ENCODE data around the gene ADORA1. TPM values are rescaled to one million over a fixed set of nuclear protein-coding genes. Genes with fewer than 3 reads are reported as not detected.

Gene ADORA1
- total and polyA plus RNA-seq, 2 of the 13 experiments (the other 11 are each of a cell fraction or from before 2014, with no cell fraction given), result 0.11 TPM; not detected in 1

DNA sequence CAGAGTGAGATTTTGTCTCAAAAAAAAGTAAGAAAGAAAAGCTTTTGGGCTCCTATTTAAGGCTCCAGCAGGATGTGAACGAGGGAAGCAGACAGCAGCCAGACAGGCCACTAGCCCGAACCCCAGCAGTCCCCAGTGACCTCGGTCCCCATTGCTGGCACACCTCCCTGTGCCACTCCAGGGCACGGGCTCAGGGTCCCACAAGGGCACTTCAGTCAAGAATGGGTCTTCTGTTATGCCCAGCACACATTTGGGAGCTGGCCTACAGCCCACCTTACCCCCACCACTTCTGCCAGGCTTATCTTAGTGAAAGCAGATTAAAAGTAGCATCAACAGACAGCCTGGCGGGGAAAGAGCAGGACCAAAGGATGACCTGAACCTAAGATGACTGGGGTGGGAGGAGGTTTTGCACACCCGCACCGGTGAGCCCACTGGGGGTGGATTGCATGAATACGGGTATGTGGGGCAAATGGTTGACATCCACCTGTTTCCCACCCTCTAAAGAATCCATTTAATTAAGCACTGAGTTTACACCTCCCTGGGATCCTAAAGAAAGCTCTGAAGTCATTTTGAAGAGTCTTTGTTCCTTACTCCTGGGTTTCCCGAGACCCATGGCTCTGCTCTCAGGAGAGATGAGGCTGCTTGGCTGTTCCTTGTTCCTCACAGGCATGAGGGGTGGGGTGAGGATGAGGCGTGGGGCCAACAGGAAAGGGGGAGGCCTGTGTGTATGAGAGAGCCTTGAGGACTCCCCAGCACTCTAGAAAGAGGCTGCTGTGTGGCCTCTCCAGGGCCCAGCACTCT lies 54.3 kb downstream of the ADORA1 start:
- no peaks in the 10 kb centered on the region for H4K20me1 ChIP-seq (ENCODE audit: insufficient read depth, low read length)
- no peaks in the 10 kb centered on the region for H3K79me2 ChIP-seq (ENCODE audit: insufficient read depth, low read length)
- H3K4me3 ChIP-seq (replicated peaks in 1 of 3; ENCODE audit: insufficient read depth in 1 of 3, low read depth in 2 of 3, low read length in 3 of 3), result no peak overlapping the region
- H3K9ac ChIP-seq (ENCODE audit: insufficient read depth, low read depth, low read length), result no peak overlapping the region
- ChIA-PET POLR2A (no interaction called here), CTCF (ENCODE audit: low intra/inter-chr PET ratio, low total read pairs) (no interaction called here)
- DNase-seq (ENCODE audit: low spot score), result no peak
- in situ Hi-C loops (cut with HindIII; ENCODE audit: extremely low pct_ligation_motif_present, low pct_unique_long_range_greater_than_20kb), result no loop called here
- H2AFZ ChIP-seq (ENCODE audit: low read length), result no peak overlapping the region
- BruUV-seq (replicated peaks), result no TSS peak
- no peak for FAIRE-seq
- H3K27ac ChIP-seq (ENCODE audit: extremely low read length, insufficient read depth, low read length), result no peak overlapping the region
- intact Hi-C loops (cut with micrococcal nuclease; ENCODE audit: unreplicated experiment), result no loop called here
- H3K36me3 ChIP-seq (replicated peaks in 1 of 2; ENCODE audit: control insufficient read depth in 1 of 2, insufficient read depth in 2 of 2, low read length in 2 of 2), result no peaks in the 10 kb centered on the region
- WGBS (ENCODE audit: low lambda C conversion rate), result 38% methylated on average over 9 of the region's 10 CpGs
- ATAC-seq, result no peak
- peaks cover 0 to 15% of the 10 kb centered on the region in 2 experiments; a peak in 3 of 5 replicates for H3K27me3 ChIP-seq (ENCODE audit: control insufficient read depth in 1 of 2, insufficient read depth in 2 of 2, low read length in 2 of 2)
- H3K4me2 ChIP-seq (ENCODE audit: low read depth, low read length), result no peak overlapping the region
- no peaks in the 10 kb centered on the region for H3K9me3 ChIP-seq (ENCODE audit: low read length)
- peaks cover 20% of the 10 kb centered on the region for H3K4me1 ChIP-seq (ENCODE audit: insufficient read depth, low read length)
- TF ChIP-seq NBN (conservative IDR thresholded peaks at IDR 0.05) (no peak), ZNF646 (CRISPR knock-in tag; IDR thresholded peaks at IDR 0.05) (no peak), ZFP36L1 (CRISPR knock-in tag; IDR thresholded peaks at IDR 0.05) (no peak), ZFP90 (CRISPR knock-in tag; IDR thresholded peaks at IDR 0.05; ENCODE audit: borderline replicate concordance) (no peak), NCOR1 (IDR thresholded peaks at IDR 0.05; ENCODE audit: borderline replicate concordance, low read length) (no peak)
- TF ChIP-seq, protein P1, sequence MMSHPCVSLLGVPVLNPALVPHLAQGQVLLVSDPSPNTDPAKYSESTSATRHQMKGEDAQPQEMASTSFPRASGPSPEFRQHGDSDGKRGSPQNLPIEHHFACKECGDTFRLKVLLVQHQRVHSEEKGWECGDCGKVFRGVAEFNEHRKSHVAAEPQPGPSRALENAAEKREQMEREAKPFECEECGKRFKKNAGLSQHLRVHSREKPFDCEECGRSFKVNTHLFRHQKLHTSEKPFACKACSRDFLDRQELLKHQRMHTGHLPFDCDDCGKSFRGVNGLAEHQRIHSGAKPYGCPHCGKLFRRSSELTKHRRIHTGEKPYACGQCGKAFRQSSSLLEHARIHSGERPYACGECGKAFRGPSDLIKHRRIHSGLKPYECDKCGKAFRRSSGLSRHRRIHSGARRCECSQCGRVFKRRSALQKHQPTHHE (CRISPR knock-in tag; IDR thresholded peaks at IDR 0.05; ENCODE audit: borderline replicate concordance), result no peak
- TF ChIP-seq, protein P2, sequence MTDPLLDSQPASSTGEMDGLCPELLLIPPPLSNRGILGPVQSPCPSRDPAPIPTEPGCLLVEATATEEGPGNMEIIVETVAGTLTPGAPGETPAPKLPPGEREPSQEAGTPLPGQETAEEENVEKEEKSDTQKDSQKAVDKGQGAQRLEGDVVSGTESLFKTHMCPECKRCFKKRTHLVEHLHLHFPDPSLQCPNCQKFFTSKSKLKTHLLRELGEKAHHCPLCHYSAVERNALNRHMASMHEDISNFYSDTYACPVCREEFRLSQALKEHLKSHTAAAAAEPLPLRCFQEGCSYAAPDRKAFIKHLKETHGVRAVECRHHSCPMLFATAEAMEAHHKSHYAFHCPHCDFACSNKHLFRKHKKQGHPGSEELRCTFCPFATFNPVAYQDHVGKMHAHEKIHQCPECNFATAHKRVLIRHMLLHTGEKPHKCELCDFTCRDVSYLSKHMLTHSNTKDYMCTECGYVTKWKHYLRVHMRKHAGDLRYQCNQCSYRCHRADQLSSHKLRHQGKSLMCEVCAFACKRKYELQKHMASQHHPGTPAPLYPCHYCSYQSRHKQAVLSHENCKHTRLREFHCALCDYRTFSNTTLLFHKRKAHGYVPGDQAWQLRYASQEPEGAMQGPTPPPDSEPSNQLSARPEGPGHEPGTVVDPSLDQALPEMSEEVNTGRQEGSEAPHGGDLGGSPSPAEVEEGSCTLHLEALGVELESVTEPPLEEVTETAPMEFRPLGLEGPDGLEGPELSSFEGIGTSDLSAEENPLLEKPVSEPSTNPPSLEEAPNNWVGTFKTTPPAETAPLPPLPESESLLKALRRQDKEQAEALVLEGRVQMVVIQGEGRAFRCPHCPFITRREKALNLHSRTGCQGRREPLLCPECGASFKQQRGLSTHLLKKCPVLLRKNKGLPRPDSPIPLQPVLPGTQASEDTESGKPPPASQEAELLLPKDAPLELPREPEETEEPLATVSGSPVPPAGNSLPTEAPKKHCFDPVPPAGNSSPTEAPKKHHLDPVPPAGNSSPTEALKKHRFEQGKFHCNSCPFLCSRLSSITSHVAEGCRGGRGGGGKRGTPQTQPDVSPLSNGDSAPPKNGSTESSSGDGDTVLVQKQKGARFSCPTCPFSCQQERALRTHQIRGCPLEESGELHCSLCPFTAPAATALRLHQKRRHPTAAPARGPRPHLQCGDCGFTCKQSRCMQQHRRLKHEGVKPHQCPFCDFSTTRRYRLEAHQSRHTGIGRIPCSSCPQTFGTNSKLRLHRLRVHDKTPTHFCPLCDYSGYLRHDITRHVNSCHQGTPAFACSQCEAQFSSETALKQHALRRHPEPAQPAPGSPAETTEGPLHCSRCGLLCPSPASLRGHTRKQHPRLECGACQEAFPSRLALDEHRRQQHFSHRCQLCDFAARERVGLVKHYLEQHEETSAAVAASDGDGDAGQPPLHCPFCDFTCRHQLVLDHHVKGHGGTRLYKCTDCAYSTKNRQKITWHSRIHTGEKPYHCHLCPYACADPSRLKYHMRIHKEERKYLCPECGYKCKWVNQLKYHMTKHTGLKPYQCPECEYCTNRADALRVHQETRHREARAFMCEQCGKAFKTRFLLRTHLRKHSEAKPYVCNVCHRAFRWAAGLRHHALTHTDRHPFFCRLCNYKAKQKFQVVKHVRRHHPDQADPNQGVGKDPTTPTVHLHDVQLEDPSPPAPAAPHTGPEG (CRISPR knock-in tag; IDR thresholded peaks at IDR 0.05), result no peak
- TF ChIP-seq, protein P3, sequence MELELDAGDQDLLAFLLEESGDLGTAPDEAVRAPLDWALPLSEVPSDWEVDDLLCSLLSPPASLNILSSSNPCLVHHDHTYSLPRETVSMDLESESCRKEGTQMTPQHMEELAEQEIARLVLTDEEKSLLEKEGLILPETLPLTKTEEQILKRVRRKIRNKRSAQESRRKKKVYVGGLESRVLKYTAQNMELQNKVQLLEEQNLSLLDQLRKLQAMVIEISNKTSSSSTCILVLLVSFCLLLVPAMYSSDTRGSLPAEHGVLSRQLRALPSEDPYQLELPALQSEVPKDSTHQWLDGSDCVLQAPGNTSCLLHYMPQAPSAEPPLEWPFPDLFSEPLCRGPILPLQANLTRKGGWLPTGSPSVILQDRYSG (CRISPR knock-in tag; IDR thresholded peaks at IDR 0.05), result no peak

Measured in HepG2 (cell line).